Spinal cord (tissue), 10 donors: ENCODE results near the gene FAM120A. TPM values are rescaled to one million over a fixed set of nuclear protein-coding genes. Genes with fewer than 3 reads are reported as not detected.
A peak's percentile ranks its signal among the peaks of the same experiment; 100 is the strongest.
"Not testable (repeated sequence)": the region's sequence is repeated elsewhere in the genome, so short reads cannot be mapped to it uniquely, and the experiment has no call there.

ENCODE experiments used
- DNase-seq, 6 donors: peaks; one replicate each; pipeline versions ENCODE4 v3.0.0 to v3.0.0-alpha.2; 2013 to 2015; ENCODE audit warnings: low spot score in 6 of 6, low read depth in 4 of 6
- H3K27ac ChIP-seq: one replicate; pipeline ENCODE4 v1.5.1; 2013; ENCODE audit warnings: low read depth, low read length, control low read depth
- H3K27me3 ChIP-seq: one replicate; pipeline ENCODE4 v1.6.1; 2013; ENCODE audit warnings: low read length; ENCODE audit not compliant: control insufficient read depth, insufficient read depth
- H3K36me3 ChIP-seq: one replicate; pipeline ENCODE4 v1.6.1; 2013; ENCODE audit warnings: low read length; ENCODE audit not compliant: control insufficient read depth, insufficient read depth
- H3K4me1 ChIP-seq: one replicate; pipeline ENCODE4 v1.6.1; 2013; ENCODE audit warnings: low read length; ENCODE audit not compliant: control insufficient read depth, insufficient read depth
- H3K4me3 ChIP-seq: one replicate; pipeline ENCODE4 v1.5.1; 2013; ENCODE audit warnings: low read depth, low read length, control low read depth
- H3K9me3 ChIP-seq: one replicate; pipeline ENCODE4 v1.6.1; 2013; ENCODE audit warnings: low read length; ENCODE audit not compliant: control insufficient read depth, insufficient read depth
- WGBS: methylation state at CpG from one replicate; pipeline ENCODE4 v1.1.5; 2013; ENCODE audit warnings: missing lambda C conversion rate; ENCODE audit not compliant: insufficient coverage; 5-methylcytosine and 5-hydroxymethylcytosine counted together
- polyA plus RNA-seq, 2 donors: library from polyadenylated mRNA; unstranded; fragments of 120-200 nt; gene quantifications; one replicate each; pipeline ENCODE4 v1.2.1, GENCODE V29; 2013; ENCODE audit not compliant: insufficient read length in 2 of 2
- total RNA-seq, 2 donors: library from RNA; depleted of rRNA in 1 of 2; stranded (reverse); fragments of 120-200 nt in 1 of 2; fragments of >200 nt in 1 of 2; gene quantifications; one replicate each; pipeline versions ENCODE4 v1.2.3 to v1.2.4, GENCODE V29; 2013 to 2014
- donor health status: healthy.

FAM120A gene
- total and polyA plus RNA-seq, 4 donors, result 51.3 to 75.4 (median 63.4) TPM

DNA sequence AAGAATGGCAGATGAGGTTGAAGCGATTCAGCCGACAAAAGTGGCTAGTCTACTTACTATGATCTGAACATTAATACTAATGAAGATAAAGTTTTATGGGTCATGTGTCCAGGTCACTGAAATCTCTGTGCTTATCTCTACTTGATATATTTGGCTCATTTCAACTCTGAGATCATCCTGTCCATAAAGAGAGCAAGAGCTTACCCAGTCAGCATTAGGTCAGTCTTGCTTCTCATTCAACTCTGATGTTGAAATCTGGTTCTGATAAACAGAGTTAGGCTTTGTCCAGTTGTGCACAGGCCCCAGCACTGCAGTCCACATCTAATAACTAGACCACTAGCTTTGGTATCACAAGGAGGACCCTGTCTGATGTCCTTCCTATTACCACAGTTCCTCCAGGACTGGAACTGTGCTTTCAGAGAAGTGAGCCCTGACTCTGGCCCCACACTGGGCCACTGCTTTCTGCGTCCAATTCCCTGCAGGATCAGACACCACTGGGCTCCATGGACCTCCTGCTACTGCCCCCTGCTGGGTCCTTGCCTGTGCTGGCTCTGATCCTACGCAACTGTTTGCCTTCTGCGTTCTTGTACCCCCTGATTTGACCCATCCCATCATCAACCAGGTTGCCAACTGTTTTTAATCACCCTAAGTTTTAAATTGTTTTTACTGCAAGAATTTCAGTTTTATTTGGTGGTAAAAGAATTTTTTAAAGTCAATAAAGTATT is 23.7 kb upstream of the FAM120A start:
- Histone ChIP-seq H3K36me3 (no peaks in the 10 kb centered on the region), H3K27ac (no peak overlapping the region), H3K4me3 (no peak overlapping the region), H3K27me3 (no peaks in the 10 kb centered on the region), H3K9me3 (no peaks in the 10 kb centered on the region), H3K4me1 (peaks cover 7% of the 10 kb centered on the region)
- no peak for DNase-seq
- WGBS, result 39% methylated on average over 1 of the region's 5 CpGs

DNA sequence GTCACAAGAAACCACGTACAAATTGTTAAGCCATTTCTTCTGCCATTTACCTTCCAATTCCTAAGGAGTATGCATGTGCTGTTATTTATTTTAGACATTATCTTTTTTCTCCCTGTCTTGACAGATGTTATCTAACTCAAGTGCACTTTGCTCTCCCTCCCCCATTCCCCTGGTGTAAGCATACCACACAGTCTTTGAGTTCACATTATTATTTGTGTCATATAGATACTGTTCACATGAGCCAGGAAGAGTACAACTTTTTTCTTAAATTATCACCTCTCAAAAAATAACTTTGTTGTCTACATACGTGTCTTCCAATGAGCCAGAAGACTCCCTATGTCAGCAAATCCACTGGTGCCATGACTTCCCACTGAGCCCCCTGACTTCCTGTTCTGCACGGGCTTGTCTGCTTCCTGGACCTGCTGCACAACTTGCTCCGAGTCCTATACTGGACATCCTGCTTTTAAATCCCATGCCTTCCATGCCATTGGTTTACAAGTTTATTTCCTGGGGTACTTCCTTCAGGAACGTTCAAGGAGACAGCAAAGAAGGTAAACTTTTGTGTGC is 19.9 kb upstream of the FAM120A start:
- H3K36me3 ChIP-seq, result no peaks in the 10 kb centered on the region
- no peak for DNase-seq
- H3K9me3 ChIP-seq, result no peaks in the 10 kb centered on the region
- H3K27me3 ChIP-seq, result no peaks in the 10 kb centered on the region
- H3K4me3 ChIP-seq, result no peak overlapping the region
- H3K4me1 ChIP-seq, result peaks cover 6% of the 10 kb centered on the region
- 77% methylated on average over 3 of the region's 5 CpGs for WGBS
- no peak overlapping the region for H3K27ac ChIP-seq

DNA sequence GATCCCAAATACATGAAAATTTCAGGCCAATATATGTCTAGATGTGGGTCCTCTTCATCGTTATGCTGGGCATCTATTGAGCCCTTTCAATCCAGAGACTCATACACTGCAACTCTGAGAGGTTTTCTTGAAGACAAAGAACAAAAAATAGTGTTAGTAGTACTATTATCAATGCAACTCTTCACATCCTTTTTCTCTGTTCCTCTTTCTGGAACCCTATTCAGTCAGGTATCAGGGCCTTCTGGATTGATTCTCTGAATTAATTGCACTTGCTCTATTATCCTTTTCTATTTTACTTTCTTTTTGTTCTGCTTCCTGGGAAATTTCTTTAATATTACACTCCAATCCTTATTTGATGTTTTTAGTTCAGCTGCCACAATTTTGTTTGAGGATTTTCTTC is 18.5 kb upstream of the FAM120A start:
- H3K36me3 ChIP-seq, result no peaks in the 10 kb centered on the region
- H3K27me3 ChIP-seq, result no peaks in the 10 kb centered on the region
- no CpG with 5 or more reads among the region's 1 CpG for WGBS
- DNase-seq, result no peak
- H3K27ac ChIP-seq, result no peak overlapping the region
- no peak overlapping the region for H3K4me3 ChIP-seq
- H3K9me3 ChIP-seq, result no peaks in the 10 kb centered on the region
- H3K4me1 ChIP-seq, result peaks cover 11% of the 10 kb centered on the region

DNA sequence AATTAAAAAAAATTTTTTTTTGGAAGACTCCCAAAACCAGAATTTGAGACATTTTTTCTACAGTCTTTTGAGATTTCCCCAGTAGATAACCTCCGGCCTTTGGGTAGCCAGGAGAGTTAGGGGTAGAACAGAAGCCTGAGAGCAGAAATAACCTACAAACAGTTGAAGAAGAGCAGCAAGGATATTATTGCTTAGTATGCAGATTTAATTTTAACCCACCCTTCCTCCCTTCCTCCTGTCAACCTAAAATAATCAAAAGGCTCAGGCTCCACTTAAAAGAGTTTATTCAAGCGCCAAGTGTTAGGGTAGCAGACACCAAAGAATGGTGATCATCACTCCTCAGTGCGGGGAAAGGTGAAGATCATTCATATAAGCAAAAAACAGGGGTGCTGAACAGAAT is 17.4 kb upstream of the FAM120A start:
- H3K4me3 ChIP-seq, result no peak overlapping the region
- DNase-seq, result no peak
- no peaks in the 10 kb centered on the region for H3K27me3 ChIP-seq
- no peak overlapping the region for H3K27ac ChIP-seq
- H3K9me3 ChIP-seq, result no peaks in the 10 kb centered on the region
- H3K4me1 ChIP-seq, result peaks cover 16% of the 10 kb centered on the region
- WGBS, result 72% methylated on average over 2 of the region's 3 CpGs
- H3K36me3 ChIP-seq, result no peaks in the 10 kb centered on the region

DNA sequence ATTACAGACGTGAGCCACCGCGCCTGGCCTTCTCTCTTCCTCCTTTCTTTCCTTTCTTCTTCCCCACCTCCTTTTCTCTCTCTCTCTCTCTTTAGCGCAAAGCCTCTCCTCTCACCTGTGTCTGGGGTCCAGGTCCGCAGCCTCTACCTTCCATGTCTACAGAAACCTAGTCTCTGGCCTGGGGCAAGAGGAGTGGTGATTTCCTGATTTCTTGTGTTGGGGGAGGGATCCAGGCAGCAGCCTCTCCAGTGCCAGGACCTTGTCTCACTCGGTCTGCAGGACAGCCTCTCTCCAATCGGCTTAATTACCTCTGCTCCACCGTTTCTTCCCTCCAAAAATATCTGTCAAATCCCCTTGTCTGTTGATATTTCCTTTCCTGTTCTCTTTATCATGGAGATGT is 16.1 kb upstream of the FAM120A start:
- no peak for DNase-seq
- H3K9me3 ChIP-seq, result no peaks in the 10 kb centered on the region
- 96% methylated on average over 3 of the region's 8 CpGs for WGBS
- no peaks in the 10 kb centered on the region for H3K36me3 ChIP-seq
- no peak overlapping the region for H3K4me3 ChIP-seq
- peaks cover 16% of the 10 kb centered on the region for H3K4me1 ChIP-seq
- H3K27ac ChIP-seq, result no peak overlapping the region
- H3K27me3 ChIP-seq, result no peaks in the 10 kb centered on the region

DNA sequence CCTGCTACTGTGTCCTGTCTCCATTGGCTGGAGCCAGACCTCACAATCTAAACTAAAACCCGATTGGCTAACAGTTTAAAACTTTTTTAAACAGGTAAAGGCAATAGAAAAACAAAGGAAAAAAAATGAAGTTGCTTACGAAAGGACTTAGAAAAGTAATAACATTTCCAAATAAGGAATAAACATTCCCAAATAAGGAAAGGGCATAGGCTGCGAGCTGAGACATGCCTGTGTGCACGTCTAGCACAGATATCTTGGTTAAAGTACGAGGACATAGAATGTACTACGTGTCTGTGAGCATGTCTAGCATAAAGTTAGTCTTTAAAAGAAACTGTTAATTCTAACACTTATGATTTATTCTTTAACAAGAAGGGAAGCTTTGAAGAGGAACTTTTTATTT is 15.3 kb upstream of the FAM120A start:
- Histone ChIP-seq H3K4me1 (peaks cover 16% of the 10 kb centered on the region), H3K4me3 (no peak overlapping the region), H3K27me3 (no peaks in the 10 kb centered on the region), H3K36me3 (no peaks in the 10 kb centered on the region), H3K27ac (no peak overlapping the region), H3K9me3 (no peaks in the 10 kb centered on the region)
- DNase-seq, result no peak
- no CpG with 5 or more reads among the region's 6 CpGs for WGBS

DNA sequence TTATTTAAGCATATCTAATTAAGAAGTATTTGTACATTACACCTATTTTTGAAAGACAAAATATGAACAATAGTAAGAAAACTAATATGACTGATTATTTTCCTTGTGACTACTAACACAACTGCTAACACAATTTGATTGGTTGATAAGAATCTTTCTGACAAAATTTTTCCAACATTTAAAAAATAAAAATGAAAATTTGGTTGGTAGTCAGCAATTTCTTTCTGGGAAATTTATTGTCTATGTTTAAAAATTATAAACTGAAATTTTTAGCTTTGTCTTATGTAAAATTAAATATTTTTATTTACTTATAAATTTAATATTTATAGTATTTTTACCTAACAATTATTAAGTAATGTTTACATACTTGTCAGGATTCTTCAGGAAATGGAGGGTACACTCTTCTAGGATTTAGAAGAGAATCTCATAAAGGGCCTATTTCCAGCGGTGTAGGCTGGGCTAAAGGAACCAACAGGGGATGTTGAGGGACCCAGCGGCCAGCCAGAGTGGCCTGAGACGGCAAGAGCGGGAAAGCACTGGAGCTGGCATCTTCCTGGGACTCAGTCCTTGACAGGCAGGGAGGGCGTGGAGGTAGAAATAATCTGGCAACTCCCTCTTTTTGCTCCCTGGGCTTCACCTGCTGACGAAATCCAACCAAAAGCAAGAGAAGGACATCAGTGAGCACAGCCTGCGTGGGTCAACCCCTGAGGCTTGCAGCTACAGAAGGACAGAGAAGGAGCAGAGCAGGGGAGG is 14.7 kb upstream of the FAM120A start:
- Histone ChIP-seq H3K27me3 (no peaks in the 10 kb centered on the region), H3K4me1 (peaks cover 16% of the 10 kb centered on the region), H3K9me3 (no peaks in the 10 kb centered on the region), H3K27ac (peak overlapping the region; percentile 17), H3K4me3 (no peak overlapping the region), H3K36me3 (no peaks in the 10 kb centered on the region)
- 67% methylated on average over 6 of the region's 7 CpGs for WGBS
- peak in 1 of 6 donors; percentile 9 for DNase-seq

DNA sequence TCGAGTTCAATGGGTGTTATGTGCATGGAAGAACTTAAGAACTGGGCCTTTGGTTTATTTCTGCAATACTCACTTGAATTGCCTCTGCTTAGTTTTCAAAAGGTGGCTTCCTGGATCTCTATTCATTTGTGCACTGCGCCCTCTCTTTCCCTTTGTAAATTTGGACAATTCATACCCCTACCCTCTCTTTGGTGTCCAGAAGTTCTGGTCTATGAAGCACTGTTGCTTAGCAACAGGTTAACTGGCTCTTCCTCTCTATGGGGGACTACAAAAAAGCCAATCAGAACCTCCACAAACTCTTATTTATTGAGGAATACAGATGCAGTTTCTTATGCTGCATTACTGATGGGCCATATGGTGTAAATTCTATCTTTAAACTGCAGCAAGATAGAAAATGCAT is 13.5 kb upstream of the FAM120A start:
- Histone ChIP-seq H3K27me3 (no peaks in the 10 kb centered on the region), H3K36me3 (no peaks in the 10 kb centered on the region), H3K27ac (peak overlapping the region; percentile 15), H3K4me1 (peaks cover 16% of the 10 kb centered on the region), H3K4me3 (no peak overlapping the region), H3K9me3 (no peaks in the 10 kb centered on the region)
- WGBS, result 21% methylated on average over 2 of the region's 2 CpGs
- DNase-seq, result peak in 3 of 6 donors; percentile 38 to 76 (median 67)

DNA sequence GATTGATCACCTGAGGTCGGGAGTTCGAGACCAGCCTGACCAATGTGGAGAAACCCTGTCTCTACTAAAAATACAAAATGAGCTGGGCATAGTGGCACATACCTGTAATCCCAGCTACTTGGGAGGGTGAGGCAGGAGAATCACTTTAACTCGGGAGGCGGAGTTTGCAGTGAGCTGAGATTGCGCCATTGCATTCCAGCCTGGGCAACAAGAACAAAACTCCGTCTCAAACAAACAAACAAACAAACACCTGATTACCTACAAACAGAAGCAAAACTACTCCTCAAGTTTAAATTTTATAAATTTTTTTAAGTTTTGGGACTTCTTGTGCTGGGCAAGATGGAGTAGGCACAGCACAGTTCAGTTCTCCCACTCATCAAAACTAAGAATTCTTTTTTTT is 12.2 kb upstream of the FAM120A start:
- WGBS, result 100% methylated on average over 4 of the region's 6 CpGs
- H3K27me3 ChIP-seq, DNase-seq, H3K4me3 ChIP-seq, H3K36me3 ChIP-seq, H3K9me3 ChIP-seq, H3K27ac ChIP-seq: not testable (repeated sequence)
- H3K4me1 ChIP-seq, result peaks cover 15% of the 10 kb centered on the region
